Gastrocnemius medialis (tissue), 4 donors: ENCODE data around the gene VCL.

ENCODE experiments used
- CTCF ChIP-seq, 5 experiments: fragments of 450-650 bp in 3 of 5; fragments of 200-600 bp in 2 of 5; sonication (generic) in 2 of 5; IDR thresholded peaks in 4 of 5; conservative IDR thresholded peaks in 1 of 5; 1 replicate in 4 of 5; 2 replicates in 1 of 5; pipeline ENCODE4 v1.5.1; 2016 to 2019; ENCODE audit warnings: antibody characterized with exemption in 5 of 5, mild to moderate bottlenecking in 3 of 5, moderate library complexity in 3 of 5
- POLR2A ChIP-seq, 2 donors: fragments of 450-650 bp; IDR thresholded peaks; one replicate each; pipeline ENCODE4 v1.6.1; 2017; ENCODE audit warnings: antibody characterized with exemption in 2 of 2, mild to moderate bottlenecking in 2 of 2, moderate library complexity in 2 of 2

- TF ChIP-seq CTCF (IDR thresholded peaks at IDR 0.05 in 4 of 5, conservative IDR thresholded peaks at IDR 0.05 in 1 of 5) (no peak), POLR2A (IDR thresholded peaks at IDR 0.05) (no peak)
Observed at GRCh38 chr10:74034301-74034700, 36.4 kb downstream of the VCL start.
